ENCODE results near the gene ATP6V0D1.

DNA sequence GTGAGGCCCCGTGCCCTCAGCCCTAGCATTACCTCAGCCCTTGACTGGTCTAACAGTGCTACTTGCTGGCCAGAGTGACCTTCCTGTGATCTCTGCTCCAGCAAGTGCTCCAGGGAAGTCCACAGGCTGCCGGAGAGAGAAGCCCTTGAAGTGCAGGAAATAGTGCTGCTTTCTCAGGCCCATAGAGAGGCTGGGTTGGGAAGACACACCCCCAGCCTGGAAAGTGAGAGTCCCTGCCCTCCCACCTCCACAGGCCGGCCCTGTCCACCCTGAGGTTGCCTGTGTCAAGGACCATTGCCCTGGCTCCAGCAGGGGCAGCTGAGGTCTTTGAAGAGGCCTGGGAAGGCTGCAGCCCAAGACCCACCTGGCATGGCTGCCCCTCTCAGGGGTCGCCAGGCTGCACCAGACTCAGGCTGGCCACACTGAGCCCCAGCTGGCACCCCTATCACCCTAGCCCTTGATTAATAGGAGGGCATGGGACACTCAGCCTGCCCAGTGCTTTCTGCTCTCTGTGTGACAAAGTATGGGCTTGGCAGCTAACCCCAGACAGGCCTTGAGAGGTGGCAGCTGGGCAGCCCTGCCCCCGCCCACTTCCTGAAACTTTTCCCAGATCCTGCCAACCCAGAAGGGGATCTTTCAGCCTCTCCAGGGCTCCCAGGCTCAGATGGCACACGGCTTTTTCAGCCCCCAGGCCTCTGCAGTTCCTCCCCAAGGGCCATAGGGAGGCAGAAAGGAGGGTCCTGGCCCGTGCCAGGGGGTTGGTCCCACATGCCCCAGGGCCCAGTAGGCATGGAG lies 21.7 kb downstream of the ATP6V0D1 start:
- TF ChIP-seq SPI1 (IDR thresholded peaks at IDR 0.05; ENCODE audit: low read depth, low read length): no peak
- no peak for TF ChIP-seq POLR2A (IDR thresholded peaks at IDR 0.05; ENCODE audit: low read depth, low read length)
- no peak for TF ChIP-seq POLR2AphosphoS5 (IDR thresholded peaks at IDR 0.05; ENCODE audit: low read depth, low read length)
- no peak for TF ChIP-seq TAF1 (IDR thresholded peaks at IDR 0.05; ENCODE audit: low read depth, low read length)
- TF ChIP-seq POU2F2 (IDR thresholded peaks at IDR 0.05; ENCODE audit: low read depth, low read length): no peak
- TF ChIP-seq PAX5 (IDR thresholded peaks at IDR 0.05; ENCODE audit: insufficient read depth, low read length, severe bottlenecking): no peak

All from GM12891 (cell line).